ENCODE data around the gene WDR62.
"Not testable (repeated sequence)": the region's sequence is repeated elsewhere in the genome, so short reads cannot be mapped to it uniquely, and the experiment has no call there.

The WDR62 gene

DNA sequence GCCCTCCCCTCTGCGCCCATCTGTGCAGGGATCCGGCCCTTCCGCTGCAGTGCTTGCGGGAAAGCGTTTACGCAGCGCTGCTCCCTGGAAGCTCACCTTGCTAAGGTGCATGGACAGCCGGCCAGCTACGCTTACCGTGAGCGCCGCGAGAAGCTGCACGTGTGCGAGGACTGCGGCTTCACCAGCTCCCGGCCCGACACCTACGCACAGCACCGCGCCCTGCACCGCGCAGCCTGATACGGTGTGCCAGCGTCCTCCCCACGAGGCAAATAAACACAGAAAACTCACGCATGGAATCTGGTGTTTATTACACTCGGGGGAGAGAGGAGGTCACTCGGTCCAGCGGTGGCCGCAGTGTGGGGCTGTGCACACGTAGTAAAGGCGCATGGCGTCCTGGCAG is 58.7 kb downstream of the WDR62 start:
- no peak for DNase-seq

DNA sequence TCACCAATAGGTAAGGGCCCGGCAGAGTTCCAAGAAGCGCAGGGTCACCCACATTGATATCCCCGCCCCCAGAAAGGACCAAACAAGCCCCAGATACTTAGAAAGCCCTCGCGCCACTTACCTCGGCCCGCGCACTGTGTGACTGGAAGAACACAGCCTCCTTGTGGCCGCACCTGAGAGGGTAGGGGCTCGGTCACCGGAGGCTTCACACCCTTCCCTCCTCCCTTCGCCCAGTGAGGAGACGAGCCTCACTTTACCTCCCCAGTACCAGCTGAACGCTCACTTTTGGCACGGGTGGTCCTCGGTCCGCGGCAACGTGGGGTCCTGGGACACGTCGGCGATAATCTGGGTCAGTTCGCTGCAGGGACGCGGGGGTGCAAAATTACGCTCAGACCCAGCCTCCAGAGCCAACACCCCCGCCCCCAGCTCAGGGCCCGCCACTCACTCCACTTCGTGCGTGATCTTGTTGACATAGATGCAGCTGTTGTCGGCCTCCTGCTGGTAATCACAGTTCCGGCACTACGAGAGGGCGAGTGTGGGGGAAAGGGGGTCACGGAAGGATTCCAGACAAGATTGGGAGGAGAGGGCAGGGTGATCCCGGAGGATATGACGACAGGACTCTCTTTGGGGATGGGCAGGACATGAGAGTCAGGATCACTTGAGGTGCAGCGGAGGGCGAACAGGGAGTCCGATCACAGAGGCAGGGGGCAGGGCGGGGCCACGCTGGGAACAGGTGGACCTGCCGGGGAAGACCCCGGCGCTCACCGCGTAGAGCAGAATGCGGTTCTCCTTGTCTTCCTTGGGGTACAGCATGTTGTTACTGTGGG is 59.4 kb downstream of the WDR62 start:
- DNase-seq, result peak; percentile 50

DNA sequence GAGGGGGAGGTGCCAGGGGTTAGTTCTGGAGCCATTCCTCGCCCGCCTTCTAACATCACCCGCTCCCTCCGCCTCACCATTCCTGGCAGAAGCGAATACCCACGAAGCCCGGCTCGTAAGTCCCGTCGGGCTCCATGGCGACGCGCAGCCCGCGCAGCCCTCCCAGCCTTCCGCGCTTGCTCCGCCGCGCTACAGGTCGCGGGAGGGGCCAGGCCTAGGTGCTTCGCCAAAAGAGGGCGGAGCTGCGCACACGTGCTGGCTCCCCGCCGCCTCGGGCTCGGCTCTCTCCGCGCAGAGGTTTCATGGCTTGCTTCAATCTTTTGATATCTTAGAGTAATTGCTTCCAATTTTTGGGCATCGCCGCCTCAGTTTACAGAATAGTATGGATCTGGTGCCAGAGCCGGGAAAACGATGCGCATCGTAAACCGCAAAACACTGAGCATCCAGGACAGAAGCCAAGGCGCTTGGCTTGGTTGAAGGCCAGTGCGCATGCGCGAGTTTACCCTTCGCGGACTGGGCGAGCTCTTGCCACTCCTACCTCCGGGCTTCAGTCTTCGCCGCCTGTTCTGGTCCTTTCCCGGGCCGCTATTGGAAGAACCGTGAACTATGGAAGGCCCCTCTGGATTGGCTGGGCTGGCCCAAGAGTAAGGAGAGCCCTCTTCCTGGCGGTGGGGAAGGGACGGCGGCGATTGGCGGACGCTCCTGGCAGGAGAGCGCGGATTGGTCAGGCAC is 60.2 kb downstream of the WDR62 start, which contains the start of gene POLR2I:
TSS of gene POLR2I (minus strand) at position 155 of the 732 bp plus-strand sequence. CDS start at position 136, 19 bp downstream.
- DNase-seq, result peak; percentile 99

DNA sequence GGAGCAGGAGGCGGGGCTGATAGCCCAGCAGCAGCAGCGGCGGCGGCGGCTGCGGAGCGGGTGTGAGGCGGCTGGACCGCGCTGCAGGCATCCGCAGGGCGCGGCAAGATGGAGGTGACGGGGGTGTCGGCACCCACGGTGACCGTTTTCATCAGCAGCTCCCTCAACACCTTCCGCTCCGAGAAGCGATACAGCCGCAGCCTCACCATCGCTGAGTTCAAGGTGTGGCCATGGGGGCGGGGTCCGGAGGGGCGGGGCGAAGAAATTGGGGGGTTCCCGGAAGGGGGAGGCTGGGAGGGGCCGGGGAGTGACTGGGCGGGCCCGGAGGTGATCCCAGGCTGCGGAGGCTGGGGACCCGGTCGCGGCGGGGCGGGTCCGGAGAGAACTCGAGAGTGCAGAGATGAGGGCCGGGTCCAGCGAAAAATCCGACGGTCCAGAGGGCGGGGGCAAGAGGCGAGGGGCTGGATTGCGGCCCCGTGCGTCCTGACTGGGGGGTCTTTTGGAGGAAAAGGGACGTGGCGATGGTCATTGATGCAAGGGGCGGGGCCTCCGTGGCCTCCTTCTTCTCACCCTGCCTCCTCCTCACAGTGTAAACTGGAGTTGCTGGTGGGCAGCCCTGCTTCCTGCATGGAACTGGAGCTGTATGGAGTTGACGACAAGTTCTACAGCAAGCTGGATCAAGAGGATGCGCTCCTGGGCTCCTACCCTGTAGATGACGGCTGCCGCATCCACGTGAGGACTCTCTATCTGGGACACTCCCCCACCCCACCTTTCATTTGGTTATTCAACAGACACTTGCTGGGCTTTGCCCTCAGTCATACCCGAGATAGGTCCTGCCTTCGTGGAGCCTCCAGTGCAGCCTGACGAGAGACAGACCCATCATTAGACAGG is 61.0 kb downstream of the WDR62 start, which contains the start of gene TBCB:
TSS of gene TBCB (plus strand) at position 16 of the 891 bp plus-strand sequence. CDS start at position 109, 93 bp downstream.
- no peak for DNase-seq

DNA sequence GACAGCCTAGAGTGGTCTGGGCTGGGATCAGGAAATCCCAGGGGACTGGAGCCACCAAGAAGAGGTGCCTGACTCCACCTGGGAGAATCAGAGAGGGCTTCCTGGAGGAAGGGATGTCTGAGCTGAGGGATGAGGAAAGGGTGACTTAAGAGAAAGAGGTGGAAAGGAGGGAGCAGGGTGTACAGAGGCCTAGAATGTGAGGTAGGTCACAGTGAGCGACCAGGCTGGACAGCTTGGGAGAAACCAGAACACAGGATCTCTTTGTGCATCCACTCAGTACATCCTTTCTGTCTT is 61.6 kb downstream of the WDR62 start:
- DNase-seq, result no peak

DNA sequence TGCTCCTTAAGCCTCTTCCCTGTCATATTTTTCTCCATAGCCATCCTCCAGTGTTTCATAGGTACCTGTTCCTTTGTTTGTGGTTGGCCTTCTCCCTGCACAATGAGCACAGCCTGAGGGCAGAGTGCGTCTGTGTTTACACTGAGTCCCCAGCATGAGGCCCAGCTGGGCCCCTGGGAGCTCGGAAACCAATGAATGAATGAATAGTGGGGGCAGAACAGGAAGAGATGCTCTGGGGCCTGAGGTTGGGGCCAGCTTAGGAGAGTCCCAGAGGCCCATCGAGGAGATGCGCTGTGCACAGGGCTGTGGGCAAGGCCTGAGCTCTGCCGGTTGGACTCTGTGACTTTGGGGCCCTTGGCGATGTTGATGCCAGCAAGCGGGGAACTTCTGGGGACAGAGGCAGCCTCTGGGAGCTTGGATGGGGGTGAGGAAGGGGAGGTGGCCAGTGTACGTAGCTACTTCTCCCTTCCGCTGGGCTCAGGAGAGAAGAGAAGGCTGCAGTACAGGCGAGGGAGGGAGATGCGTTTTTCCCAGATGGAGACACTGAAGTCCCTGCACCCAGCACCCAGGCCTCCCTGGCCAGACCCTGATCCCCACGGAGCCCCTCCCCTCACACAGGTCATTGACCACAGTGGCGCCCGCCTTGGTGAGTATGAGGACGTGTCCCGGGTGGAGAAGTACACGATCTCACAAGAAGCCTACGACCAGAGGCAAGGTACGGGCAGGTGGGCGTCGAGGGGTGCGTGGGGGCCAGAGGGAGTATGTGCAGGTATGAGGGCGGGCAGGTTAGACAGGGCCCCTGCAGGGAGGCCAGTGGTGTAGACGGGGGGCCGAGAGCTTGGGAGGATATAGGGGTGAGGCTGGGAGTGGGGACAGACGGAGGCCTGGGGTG is 65.6 kb downstream of the WDR62 start:
- DNase-seq, result no peak

DNA sequence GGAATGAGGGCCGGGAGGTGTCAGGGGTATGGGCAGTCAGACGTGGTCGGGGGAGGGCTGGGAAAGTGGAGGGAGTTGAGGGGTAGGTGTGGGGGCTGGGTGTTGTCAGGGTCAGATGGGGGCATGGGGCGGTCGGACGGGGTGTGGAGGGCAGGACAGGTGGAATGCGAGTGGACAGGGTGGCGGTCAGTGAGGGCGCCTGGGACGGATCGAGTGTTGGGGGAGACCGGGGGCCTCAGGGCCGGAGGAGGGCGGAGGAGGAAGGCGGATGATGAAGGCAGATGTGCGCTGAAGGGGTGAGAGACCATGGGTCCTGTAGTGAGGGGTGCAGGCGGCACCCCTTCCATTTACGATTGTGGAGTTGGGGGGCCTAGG is 66.3 kb downstream of the WDR62 start:
- DNase-seq, result no peak

DNA sequence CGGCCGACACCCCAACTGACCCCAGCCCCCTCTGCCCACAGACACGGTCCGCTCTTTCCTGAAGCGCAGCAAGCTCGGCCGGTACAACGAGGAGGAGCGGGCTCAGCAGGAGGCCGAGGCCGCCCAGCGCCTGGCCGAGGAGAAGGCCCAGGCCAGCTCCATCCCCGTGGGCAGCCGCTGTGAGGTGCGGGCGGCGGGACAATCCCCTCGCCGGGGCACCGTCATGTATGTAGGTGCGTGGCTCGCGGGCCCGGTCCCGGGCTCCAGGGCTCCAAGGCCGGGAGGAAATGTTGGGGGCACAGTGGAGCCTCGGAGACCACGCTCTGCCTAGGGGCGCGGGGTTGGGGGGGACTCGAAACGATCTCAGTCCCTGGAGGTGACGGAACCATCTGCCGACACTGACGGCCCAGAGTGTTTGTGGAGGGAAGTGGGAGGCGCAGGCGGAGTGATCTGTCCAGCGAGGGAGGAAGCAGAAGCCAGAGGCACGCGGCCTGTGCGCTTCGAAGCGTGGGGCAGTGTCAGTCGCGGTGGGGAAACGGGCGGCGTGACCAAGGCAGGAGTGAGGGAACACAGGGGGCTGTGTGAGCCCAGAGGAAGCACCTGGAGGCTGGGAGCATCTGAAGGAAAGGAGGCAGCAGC is 66.9 kb downstream of the WDR62 start:
- DNase-seq, result no peak

DNA sequence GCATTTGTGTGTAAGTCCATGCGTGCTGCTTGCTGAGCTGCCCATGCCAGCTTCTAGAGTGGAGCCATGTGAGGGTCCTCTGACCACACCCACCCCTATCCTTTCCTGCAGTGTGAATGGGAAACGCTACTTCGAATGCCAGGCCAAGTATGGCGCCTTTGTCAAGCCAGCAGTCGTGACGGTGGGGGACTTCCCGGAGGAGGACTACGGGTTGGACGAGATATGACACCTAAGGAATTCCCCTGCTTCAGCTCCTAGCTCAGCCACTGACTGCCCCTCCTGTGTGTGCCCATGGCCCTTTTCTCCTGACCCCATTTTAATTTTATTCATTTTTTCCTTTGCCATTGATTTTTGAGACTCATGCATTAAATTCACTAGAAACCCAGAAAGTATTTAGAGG is 70.9 kb downstream of the WDR62 start:
- no peak for DNase-seq

DNA sequence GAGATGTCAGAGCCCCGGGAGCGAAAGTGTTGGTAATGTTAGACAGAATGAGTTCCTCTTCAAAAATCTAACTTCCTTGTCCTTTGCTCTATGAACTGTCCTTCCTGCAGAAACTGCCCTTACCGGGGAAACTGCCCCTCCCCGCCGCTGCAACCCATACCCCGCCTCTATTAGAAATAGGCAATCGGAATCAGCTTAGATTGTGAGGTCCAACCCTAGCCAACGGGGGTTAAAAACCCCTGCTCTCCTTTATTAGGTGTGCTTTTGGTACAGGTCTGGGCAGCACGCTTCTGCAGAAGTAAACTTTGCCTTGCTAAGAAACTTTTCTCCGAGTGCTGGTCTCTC is 73.7 kb downstream of the WDR62 start:
- no peak for DNase-seq

DNA sequence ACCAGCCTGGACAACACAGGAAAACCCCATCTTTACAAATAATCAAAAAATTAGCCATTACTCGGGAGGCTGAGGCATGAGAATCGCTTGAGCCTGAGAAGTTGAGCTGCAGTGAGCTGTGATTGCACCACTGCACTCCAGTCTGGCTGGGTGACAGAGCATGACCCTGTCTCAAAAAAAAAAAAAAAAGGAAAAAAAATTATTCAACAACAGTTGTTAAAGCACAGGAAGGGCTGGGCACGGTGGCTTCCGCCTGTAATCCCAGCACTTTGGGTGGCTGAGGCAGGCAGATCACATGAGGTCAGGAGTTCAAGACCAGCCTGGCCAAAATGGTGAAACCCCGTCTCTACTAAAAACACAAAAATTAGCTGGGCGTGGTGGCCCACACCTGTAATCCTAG is 76.5 kb downstream of the WDR62 start:
- DNase-seq, result not testable (repeated sequence)

DNA sequence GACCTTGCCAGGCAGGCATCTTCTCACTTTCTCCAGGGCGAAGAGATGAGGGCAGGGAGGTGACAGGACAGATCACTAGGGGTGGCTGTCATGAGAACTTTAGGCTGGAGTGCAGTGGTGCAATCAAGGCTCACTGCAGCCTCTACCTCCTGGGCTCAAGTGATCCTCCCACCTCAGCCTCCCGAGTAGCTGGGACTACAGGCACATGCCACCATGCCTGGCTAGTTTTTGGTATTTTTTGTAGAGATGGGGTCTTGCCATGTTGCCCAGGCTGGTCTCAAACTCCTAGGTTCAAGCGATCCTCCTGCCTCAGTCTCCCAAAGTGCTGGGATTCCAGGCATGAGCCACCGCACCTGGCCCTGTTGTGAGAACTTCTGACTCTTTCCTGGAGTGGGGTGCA is 80.2 kb downstream of the WDR62 start:
- not testable (repeated sequence) for DNase-seq

DNA sequence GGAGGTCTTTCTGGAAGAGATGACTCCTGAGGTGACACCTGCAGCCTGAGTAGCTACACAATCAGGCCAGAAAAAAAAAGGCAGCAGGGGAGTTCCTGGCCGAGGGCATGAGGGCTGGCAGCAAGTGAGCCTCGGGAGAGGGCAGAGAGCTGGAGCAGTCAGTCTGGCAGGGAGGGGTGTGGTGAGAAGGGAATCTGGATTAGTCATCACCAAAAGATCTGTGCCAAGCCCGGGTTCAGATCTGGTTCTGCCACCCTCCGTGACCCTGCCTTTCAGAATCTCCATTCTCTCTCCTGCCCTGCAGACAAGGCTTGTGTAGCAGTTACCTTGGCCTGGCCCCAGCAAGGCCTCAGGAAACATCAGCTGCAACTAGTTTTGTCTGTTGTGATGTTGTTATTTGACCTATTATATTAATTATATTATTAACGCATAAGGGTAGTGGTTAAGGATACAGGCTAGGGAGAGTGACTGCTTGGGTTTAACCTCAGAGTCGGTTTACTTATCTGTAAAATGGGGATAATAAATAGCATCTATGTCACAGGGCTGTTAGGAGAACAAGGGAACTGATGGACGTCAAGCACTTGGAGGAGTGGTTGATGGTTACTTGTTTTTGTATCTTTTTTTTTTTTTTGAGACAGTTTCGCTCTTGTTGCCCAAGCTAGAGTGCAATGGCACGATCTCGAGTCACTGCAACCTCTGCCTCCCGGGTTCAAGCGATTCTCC is 82.4 kb downstream of the WDR62 start:
- DNase-seq, result peak; percentile 5

DNA sequence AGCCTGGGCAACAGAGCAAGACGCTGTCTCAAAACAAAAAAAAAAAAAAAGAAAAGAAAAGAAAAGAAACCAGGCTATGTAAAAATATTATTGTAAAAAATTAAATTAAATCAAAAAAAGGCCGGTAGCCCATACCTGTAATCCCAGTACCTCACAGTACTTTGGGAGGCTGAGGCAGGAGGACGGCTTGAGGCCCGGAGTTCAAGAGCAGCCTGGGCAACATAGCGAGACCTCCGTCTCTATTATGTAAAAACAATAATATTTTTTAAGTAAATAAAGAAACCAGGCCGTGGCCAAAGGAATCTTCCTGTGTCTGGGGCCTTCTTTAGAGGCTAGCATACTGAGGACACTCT is 84.4 kb downstream of the WDR62 start:
- no peak for DNase-seq

DNA sequence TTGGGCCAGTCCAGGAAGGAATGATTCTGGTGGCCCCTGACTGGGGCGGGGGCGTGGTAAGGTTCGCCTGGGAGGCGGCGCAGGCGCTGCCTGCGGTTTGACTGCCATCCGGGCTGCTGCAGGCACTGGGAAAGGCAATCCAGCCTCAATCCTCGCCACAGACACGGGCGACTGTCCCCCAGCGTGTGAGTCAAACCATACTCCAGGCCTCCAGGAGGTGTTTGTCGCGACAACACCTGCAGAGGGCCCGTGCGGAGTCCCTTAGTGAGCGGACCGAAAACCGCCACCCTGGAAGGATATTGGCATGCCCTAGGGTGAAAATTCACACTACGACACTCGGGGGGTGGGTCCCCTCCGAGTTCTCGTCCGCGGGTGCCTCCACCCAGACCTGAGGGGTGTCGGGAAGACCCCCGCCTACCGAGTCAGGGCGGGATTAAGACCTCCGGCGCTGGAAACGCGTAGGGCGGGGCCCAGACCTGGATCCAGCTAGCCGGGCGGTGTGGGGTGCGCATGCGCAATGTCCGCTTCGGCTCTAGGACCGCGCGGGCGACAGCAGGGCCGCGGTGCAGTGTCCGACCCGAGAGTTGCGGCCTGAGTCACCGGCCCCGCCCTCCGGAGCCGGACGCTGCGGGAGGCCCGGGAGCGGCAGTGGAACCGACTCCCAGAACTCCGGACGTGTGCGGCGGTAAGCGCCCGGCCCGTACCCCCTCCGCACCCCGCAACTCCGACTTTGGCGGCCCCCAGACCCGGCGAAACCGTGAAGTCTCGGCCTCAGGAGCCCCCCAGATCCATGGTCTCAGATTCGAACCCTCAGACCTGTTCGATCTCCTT is 85.0 kb downstream of the WDR62 start, which contains the start of gene CAPNS1:
TSS of gene CAPNS1 (plus strand) at position 594 of the 831 bp plus-strand sequence. CDS start 946 bp downstream, outside the sequence.
- DNase-seq, result peak; percentile 96

DNA sequence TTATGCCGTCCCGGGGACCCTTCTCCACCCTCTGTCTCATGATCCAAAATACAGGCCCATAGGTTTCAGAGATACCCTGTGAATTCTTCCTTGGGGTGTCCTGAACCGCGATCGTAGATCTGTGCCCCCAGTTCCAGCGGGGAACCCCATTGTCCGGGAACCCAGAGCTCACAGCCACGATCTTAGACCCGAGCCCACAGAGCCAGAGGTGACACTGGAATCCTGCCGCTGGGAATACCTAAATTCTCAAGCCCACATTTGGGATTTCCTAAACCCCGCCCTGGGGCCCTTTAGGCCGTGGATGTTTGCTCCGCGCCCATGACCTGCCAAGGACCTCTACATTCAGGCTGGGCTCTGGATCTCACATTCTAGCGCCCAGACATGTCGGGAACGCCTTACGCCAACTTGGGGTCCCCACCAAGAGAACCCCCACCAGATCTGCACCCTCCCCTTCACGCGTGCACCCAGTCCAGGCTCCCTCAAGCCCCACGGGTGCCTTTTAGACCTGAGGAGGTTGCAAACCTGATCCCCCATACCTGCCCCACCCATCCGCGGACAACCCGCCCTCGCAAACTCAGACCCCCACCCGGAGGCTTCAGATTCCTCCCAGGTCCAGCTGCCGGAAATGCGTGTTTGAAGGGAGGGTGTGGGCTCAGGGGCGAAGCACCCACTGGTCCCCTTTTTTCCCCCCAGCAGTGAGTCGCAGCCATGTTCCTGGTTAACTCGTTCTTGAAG is 85.8 kb downstream of the WDR62 start:
- DNase-seq, result peak; percentile 79

DNA sequence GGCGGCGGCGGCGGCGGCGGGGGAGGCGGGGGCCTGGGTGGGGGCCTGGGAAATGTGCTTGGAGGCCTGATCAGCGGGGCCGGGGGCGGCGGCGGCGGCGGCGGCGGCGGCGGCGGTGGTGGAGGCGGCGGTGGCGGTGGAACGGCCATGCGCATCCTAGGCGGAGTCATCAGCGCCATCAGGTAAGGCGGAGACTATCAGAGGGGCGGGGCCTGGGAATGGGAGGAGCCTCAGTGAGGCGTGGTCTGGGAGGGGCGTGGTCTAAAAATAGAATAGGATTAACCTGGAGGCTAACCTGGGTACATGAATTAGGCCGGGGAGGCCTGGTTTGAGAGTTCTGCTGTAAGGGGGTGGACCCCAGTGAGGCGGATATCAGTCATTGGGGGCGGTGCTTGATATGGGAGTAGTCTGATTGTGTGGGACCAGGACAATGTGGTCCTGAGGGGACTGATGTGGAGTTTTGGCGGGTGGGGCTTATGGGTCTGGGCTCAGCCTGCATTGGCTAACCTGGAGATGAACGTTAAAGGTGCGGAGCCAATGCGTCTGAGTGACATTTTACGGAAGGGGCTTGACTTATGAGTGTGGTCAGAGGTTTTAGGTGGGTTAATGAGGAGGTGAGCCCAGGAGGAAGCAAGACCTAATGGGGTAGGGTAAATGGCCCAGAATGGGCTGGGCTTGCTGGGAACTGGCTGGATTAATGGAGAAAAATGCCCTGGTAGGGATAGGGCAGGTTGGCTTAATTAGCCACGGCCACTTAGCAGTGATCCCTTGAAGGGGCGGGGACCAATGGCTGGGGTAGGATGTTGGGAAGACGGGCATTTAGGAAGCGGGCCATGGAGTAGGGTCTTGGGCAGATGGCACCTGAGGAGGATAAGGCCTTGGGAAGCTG is 86.6 kb downstream of the WDR62 start:
- peak; percentile 72 for DNase-seq

DNA sequence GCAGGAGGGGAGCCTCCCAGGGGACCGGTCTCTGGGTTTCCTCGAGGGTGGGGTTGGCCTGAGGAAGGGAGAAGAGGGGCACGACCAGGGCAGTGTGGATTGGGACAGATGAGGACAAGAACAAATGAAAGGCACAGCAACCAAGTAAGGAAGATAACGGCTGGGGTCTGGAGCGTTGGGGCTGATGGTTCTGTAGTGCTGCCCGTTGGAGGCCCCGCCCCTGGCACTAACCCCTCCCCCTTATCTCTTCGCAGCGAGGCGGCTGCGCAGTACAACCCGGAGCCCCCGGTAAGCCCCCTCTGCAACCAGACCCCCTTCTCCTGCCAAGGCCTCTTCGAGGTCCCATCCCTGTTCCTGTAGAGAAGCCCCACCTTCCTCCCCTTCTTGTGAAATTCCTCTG is 87.3 kb downstream of the WDR62 start:
- no peak for DNase-seq

Measured in NCI-H1105 treated with DMSO at 0.1 percent for 48 hours (cell line).